Nephron progenitor cell (in vitro differentiated cells): Measurements from ENCODE around the gene SORCS2.

Source experiments
- DNase-seq: peaks from one replicate; pipeline ENCODE4 v3.0.0; 2021
- H3K27ac Mint-ChIP-seq: 2 replicates; pipeline ENCODE4 v1.8.0; 2021; ENCODE audit warnings: mild to moderate bottlenecking, moderate library complexity, mixed read lengths
- H3K27me3 Mint-ChIP-seq: 2 replicates; pipeline ENCODE4 v1.8.0; 2021; ENCODE audit warnings: mild to moderate bottlenecking, low read depth, mixed read lengths; ENCODE audit not compliant: poor library complexity
- H3K36me3 Mint-ChIP-seq: 2 replicates; pipeline ENCODE4 v1.8.0; 2021; ENCODE audit warnings: low read depth, mixed read lengths
- H3K4me1 Mint-ChIP-seq: 2 replicates; pipeline ENCODE4 v1.8.0; 2021; ENCODE audit warnings: mixed read lengths
- H3K4me3 Mint-ChIP-seq: 2 replicates; pipeline ENCODE4 v1.8.0; 2021; ENCODE audit warnings: mild to moderate bottlenecking, moderate library complexity, mixed read lengths
- H3K9me3 Mint-ChIP-seq: 2 replicates; pipeline ENCODE4 v1.8.0; 2021; ENCODE audit warnings: mild to moderate bottlenecking, moderate library complexity, mixed read lengths
- TF ChIP-seq, protein P1 (sequence below): fragments of 200-600 bp; sonication (generic); IDR thresholded peaks from 2 replicates; pipeline ENCODE4 v1.5.0; 2021; ENCODE audit warnings: antibody characterized with exemption

The SORCS2 gene

DNA sequence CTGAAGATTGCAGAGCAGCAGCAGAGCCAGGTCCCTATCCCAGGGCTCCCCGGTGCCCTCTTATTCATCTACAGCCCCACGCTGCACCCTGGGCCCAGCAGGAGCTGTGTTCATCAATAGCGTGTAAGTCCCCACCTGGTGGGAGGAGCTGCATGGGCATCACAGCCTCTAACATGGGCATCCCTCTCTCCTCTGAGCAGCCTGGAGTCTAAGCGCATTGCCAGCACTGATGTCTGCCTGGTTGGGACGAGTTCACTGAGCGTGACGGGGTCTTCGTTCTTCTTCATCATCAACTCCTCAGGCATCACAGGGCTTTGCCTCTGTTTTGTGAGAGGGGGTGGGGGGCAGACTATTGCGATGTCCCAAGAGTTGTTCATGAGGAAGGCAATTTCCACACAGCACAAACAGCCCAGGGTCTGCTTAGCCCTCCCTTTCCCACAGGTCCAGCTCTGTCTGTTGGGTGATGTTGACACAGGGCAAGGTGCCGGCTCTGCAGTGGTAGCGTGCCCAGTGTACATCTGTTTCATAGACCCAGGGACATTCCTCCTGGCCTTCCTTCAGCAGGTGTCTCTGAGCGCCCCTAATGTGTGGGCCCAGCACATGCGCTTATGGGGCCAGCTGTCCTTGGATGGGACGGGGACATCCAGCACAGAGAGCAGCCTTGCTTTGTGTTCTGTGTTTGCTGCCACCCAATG is 85.9 kb downstream of the SORCS2 start:
- H3K4me3 Mint-ChIP-seq: no peak overlapping the region
- H3K27ac Mint-ChIP-seq: no peak overlapping the region
- no peak for DNase-seq
- peaks cover 9% of the 10 kb centered on the region for H3K27me3 Mint-ChIP-seq
- no peaks in the 10 kb centered on the region for H3K9me3 Mint-ChIP-seq
- TF ChIP-seq, protein P1, sequence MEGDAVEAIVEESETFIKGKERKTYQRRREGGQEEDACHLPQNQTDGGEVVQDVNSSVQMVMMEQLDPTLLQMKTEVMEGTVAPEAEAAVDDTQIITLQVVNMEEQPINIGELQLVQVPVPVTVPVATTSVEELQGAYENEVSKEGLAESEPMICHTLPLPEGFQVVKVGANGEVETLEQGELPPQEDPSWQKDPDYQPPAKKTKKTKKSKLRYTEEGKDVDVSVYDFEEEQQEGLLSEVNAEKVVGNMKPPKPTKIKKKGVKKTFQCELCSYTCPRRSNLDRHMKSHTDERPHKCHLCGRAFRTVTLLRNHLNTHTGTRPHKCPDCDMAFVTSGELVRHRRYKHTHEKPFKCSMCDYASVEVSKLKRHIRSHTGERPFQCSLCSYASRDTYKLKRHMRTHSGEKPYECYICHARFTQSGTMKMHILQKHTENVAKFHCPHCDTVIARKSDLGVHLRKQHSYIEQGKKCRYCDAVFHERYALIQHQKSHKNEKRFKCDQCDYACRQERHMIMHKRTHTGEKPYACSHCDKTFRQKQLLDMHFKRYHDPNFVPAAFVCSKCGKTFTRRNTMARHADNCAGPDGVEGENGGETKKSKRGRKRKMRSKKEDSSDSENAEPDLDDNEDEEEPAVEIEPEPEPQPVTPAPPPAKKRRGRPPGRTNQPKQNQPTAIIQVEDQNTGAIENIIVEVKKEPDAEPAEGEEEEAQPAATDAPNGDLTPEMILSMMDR: no peak
- peaks cover under 1% of the 10 kb centered on the region for H3K36me3 Mint-ChIP-seq
- peaks cover 96% of the 10 kb centered on the region for H3K4me1 Mint-ChIP-seq

DNA sequence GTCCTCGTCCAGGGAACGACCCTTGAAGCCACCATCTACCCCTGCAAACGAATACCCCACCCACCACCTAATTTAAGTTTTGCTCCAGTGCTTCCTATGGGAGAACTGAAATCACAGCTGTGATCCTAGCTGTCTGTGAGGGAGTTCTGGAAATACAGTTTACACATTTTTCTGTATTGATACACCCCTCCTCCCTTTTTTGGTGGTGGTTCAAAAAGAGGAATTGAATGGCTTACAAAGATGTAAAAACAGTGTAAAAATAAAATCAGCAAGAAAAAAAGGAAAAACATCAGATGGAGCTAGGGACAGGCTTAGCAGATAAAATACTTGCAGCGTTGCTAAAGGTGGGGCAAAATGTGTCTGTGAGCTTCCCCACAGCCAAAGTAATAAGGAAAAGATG is 86.6 kb downstream of the SORCS2 start:
- Mint-ChIP-seq H3K36me3 (no peaks in the 10 kb centered on the region), H3K27me3 (peaks cover 8% of the 10 kb centered on the region), H3K4me1 (peaks cover 88% of the 10 kb centered on the region), H3K27ac (no peak overlapping the region), H3K9me3 (no peaks in the 10 kb centered on the region), H3K4me3 (no peak overlapping the region)
- TF ChIP-seq, protein P1: no peak
- DNase-seq: no peak

DNA sequence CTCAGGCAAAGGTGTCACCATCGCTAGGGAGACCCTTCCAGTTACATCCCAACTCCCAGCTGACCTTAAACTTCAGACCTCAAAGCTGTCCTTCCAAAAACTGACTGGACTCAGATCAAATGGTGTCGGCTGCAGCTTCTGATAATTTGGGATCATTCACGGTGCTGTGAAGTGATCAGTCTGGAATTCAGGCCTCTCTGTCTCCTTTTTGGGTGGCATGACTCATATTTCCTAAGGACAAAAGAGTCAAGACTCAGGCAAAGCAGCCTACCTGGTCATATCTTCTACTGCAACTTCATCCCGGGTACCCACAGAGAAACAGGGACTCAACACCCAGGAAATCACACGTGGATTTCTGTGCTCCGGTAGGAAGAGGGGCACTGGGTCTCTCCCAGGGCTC is 87.6 kb downstream of the SORCS2 start:
- no peaks in the 10 kb centered on the region for H3K9me3 Mint-ChIP-seq
- H3K27me3 Mint-ChIP-seq: peaks cover 8% of the 10 kb centered on the region
- H3K4me1 Mint-ChIP-seq: peaks cover 79% of the 10 kb centered on the region

DNA sequence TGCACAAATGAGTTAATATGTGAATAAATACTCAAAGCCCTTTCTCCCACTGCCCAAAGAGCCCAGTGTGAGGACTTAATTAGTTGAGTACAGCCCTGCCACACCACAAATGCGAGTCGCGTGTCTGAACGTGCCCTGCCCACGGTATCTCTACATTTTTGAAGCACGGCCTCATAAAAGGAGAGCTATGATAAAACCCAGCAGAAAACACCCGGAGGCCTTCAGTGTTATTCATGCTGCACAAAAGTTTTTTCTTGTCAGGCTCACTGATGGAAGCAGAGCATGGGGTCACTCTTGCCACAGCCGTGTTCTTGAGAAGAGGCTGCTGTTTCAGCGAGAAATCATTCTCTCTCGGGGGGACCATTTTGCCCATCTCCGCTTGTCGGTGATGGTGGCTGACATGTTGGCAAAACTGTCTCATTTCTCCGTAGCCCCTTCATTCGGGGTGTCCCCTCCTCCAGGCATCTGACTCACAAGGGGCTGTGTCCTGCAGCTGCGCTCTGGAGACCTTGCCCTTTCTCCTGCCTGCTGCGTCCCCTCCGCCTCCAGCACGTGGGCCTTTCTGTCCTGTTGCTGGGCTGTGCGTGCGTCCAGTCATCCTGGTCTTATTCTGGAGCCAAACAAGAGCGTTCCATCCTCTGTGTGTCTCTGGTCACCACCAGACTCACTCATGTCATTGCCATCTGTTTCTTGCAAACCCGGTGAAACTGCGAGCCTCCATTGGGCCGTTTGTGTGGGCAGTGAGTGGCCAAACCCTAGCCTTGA is 88.8 kb downstream of the SORCS2 start:
- TF ChIP-seq, protein P1: no peak
- H3K4me3 Mint-ChIP-seq: no peak overlapping the region
- peaks cover 76% of the 10 kb centered on the region for H3K4me1 Mint-ChIP-seq
- DNase-seq: no peak
- H3K36me3 Mint-ChIP-seq: no peaks in the 10 kb centered on the region
- peaks cover 8% of the 10 kb centered on the region for H3K27me3 Mint-ChIP-seq
- no peak overlapping the region for H3K27ac Mint-ChIP-seq
- no peaks in the 10 kb centered on the region for H3K9me3 Mint-ChIP-seq

More for the DNA sequence above, 87.6 kb downstream of the SORCS2 start:
- TF ChIP-seq, protein P1: no peak
- Mint-ChIP-seq H3K36me3 (no peaks in the 10 kb centered on the region), H3K27ac (no peak overlapping the region), H3K4me3 (no peak overlapping the region)
- DNase-seq: no peak

DNA sequence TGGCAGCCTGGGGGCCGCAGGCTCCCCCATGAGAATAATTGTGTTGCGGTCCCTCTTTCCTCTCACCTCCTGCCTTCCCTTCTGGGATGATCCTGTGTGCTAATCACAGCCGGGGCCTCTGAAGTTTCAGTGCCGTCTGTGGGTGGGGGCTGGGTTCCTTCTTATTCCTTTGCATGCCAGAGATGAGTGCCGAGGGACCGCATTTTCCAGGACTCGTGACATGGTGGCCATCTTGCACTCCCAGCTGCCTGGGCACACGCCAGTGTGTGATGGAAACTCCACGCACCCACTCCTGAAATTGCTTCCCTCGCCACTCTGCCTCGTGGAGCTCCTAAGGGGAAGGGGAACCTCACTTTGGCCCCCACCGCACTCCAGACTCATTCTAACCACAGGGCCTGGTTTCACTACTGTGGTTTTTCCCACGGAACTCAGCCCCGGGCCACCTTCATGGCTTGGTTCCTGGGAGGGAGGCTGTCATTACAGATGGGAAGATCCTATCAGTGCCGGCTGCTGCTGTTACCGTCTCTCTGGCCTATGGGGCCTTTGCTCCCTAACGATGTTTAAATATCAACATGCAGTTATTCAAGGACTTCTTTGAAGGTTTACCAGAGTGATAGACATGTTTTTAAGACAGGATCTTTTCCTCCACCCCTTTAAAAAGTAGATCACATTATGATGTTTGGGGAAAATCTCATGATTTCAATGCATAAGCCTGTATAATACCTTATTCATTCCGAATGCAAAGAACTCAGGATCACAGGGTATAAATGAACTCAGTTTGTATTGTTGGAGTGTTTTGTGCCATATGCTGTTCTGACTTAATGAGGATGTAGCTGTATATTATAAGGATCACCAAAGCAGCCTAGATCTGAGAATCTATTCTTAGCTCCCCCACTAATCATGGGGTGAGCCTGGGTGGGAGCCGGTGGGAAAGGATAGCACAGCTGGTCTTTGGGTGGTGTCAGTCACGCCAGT is 89.6 kb downstream of the SORCS2 start:
- Mint-ChIP-seq H3K27ac (no peak overlapping the region), H3K4me3 (no peak overlapping the region), H3K9me3 (no peaks in the 10 kb centered on the region), H3K27me3 (peaks cover 8% of the 10 kb centered on the region), H3K4me1 (peaks cover 73% of the 10 kb centered on the region), H3K36me3 (no peaks in the 10 kb centered on the region)
- DNase-seq: no peak
- TF ChIP-seq, protein P1: no peak
